ENCODE results near the gene SORCS2.

GRCh38 chr4:7323872-7324650 is 131.7 kb downstream of the SORCS2 start:
- TF ChIP-seq EZH2 (IDR thresholded peaks at IDR 0.05; ENCODE audit: borderline replicate concordance, low read depth, low read length, poor library complexity, severe bottlenecking) (no peak), CTCF (conservative IDR thresholded peaks at IDR 0.05; ENCODE audit: low read depth, low read length) (0 out of 2 replicates have a peak, but pooled peaks have one; percentile 8)

Data from A673 (cell line).